ENCODE measurements around the gene COL1A1. TPM values are rescaled to one million over a fixed set of nuclear protein-coding genes. Genes with fewer than 3 reads are reported as not detected.
A peak's percentile ranks its signal among the peaks of the same experiment; 100 is the strongest.

Gene COL1A1
- total and polyA plus RNA-seq, 2 donors from 2014 or later: 9.2 to 142 TPM

DNA sequence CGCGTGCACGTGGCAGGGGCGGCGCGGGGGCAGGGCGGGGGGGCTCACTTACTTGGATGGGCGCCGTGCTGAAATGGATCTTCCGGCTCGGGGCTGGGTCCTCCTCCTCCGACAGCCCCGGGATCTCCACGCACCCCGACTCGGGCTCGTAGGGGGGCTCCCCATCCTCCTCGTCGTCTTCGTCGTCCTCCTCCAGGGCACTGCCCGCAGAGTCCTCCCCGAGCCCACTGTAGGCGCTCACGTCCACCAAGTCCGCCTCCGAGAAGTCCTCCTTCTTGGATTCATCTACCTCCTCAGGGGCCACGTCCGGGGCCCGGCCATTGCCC is 52.4 kb downstream of the COL1A1 start:
- Histone ChIP-seq H3K9ac (ENCODE audit: low read length in 3 of 3) (peak overlapping the region in 2 of 3 donors; percentile 51 to 69), H3K4me1 (ENCODE audit: control insufficient read depth in 2 of 3, insufficient read depth in 2 of 3, low read depth in 1 of 3, low read length in 3 of 3) (peaks cover 0 to 50% (median 34%) of the 10 kb centered on the region in 3 donors), H3K4me3 (ENCODE audit: low read length in 3 of 3) (peak overlapping the region; percentile 20 to 62 (median 57)), H3K36me3 (ENCODE audit: control insufficient read depth in 2 of 3, insufficient read depth in 3 of 3, low read length in 3 of 3) (peaks cover 0 to 9% (median 7%) of the 10 kb centered on the region in 3 donors), H3K27ac (ENCODE audit: low read depth in 2 of 2, low read length in 2 of 2) (peak overlapping the region; percentile 83 to 88), H3K27me3 (ENCODE audit: control insufficient read depth, insufficient read depth, low read length) (no peaks in the 10 kb centered on the region), H3K9me3 (ENCODE audit: control insufficient read depth in 2 of 3, insufficient read depth in 1 of 3, low read length in 3 of 3) (no peaks in the 10 kb centered on the region)
- intact Hi-C loops (cut with DNase I): no loop called here
- TF ChIP-seq, protein P1, sequence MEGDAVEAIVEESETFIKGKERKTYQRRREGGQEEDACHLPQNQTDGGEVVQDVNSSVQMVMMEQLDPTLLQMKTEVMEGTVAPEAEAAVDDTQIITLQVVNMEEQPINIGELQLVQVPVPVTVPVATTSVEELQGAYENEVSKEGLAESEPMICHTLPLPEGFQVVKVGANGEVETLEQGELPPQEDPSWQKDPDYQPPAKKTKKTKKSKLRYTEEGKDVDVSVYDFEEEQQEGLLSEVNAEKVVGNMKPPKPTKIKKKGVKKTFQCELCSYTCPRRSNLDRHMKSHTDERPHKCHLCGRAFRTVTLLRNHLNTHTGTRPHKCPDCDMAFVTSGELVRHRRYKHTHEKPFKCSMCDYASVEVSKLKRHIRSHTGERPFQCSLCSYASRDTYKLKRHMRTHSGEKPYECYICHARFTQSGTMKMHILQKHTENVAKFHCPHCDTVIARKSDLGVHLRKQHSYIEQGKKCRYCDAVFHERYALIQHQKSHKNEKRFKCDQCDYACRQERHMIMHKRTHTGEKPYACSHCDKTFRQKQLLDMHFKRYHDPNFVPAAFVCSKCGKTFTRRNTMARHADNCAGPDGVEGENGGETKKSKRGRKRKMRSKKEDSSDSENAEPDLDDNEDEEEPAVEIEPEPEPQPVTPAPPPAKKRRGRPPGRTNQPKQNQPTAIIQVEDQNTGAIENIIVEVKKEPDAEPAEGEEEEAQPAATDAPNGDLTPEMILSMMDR (IDR thresholded peaks at IDR 0.05; ENCODE audit: borderline replicate concordance, extremely low read depth, insufficient read depth): no peak
- no peak for FAIRE-seq
- DNase-seq: no peak

DNA sequence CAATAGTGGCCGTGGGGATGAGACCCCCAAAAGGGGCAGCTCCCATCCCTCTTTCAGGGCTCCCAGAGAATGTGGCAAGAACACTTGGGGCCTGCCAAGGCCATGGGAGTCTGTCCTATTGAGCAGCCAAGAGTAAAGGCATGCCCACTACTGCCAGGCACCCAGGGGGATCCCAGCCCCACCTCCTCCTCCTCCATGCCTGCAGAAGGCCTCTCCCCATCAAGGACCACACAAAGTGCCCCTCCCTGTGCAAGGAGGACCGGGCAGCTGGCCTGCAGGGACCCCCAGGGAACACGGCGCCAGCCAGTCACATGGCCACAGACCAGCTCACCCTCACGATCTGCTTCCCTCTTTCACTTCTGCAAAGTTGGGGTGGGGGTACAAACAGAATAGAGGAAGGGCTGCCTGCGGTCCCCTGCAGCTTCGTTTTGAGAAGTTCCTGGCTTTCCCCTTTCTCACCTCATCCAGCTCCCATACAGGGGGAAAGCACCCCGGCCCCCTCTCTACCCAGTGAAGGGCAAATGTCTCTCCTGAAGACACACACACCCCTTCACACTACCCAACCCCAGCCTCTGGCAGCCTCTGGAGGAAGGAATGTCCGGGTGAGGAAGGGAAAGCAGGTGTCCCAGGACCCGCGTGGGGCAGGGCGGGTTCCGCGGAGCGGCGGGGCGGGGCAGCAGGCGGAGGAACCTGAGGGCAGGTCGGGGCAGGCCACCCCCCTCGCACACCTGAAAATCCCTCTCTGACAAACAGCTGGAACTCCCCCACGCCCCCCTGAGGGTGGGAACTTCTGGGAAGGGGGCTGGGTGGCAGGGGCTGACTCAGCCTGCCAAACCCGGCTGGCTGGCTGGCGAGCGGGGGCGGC is 53.0 kb downstream of the COL1A1 start:
- intact Hi-C loops (cut with DNase I): no loop called here
- peaks cover 0 to 50% (median 32%) of the 10 kb centered on the region in 3 donors for H3K4me1 ChIP-seq (ENCODE audit: control insufficient read depth in 2 of 3, insufficient read depth in 2 of 3, low read depth in 1 of 3, low read length in 3 of 3)
- DNase-seq (peak; percentile 46 to 96 (median 73)), FAIRE-seq (no peak)
- H3K27ac ChIP-seq (ENCODE audit: low read depth in 2 of 2, low read length in 2 of 2): peak overlapping the region; percentile 77 to 83
- peak overlapping the region in 2 of 3 donors; percentile 15 to 85 for H3K9ac ChIP-seq (ENCODE audit: low read length in 3 of 3)
- no peaks in the 10 kb centered on the region for H3K9me3 ChIP-seq (ENCODE audit: control insufficient read depth in 2 of 3, insufficient read depth in 1 of 3, low read length in 3 of 3)
- TF ChIP-seq, protein P1 (IDR thresholded peaks at IDR 0.05; ENCODE audit: borderline replicate concordance, extremely low read depth, insufficient read depth): peak; percentile 24
- no peaks in the 10 kb centered on the region for H3K27me3 ChIP-seq (ENCODE audit: control insufficient read depth, insufficient read depth, low read length)
- H3K4me3 ChIP-seq (ENCODE audit: low read length in 3 of 3): peak overlapping the region; percentile 36 to 69 (median 68)
- peaks cover 0 to 13% (median 7%) of the 10 kb centered on the region in 3 donors for H3K36me3 ChIP-seq (ENCODE audit: control insufficient read depth in 2 of 3, insufficient read depth in 3 of 3, low read length in 3 of 3)

DNA sequence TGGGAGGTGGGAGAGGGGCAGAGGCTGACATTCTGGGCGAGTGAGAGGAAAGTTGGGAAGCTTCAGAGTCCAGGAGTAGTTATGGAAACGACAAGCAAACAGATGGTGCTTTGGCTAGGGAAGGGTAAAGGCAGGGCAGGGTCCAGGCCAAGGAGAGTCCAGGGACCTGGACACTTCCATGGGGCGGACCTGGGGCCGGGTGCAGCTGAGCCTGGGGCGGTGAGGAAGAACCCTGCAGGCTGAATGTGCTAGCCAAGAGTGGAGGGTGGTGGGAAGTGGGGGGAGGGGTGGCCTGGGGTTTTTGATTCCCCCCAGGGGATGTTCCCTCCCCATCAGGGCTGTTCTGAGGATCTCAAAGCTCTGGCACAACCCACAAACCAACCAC is 53.6 kb downstream of the COL1A1 start:
- peak overlapping the region in 2 of 3 donors; percentile 37 to 85 for H3K9ac ChIP-seq (ENCODE audit: low read length in 3 of 3)
- DNase-seq: peak in 3 of 5 donors; percentile 47 to 77 (median 57)
- no peaks in the 10 kb centered on the region for H3K9me3 ChIP-seq (ENCODE audit: control insufficient read depth in 2 of 3, insufficient read depth in 1 of 3, low read length in 3 of 3)
- TF ChIP-seq, protein P1 (IDR thresholded peaks at IDR 0.05; ENCODE audit: borderline replicate concordance, extremely low read depth, insufficient read depth): no peak
- no peaks in the 10 kb centered on the region for H3K27me3 ChIP-seq (ENCODE audit: control insufficient read depth, insufficient read depth, low read length)
- H3K4me1 ChIP-seq (ENCODE audit: control insufficient read depth in 2 of 3, insufficient read depth in 2 of 3, low read depth in 1 of 3, low read length in 3 of 3): peaks cover 0 to 50% (median 32%) of the 10 kb centered on the region in 3 donors
- H3K4me3 ChIP-seq (ENCODE audit: low read length in 3 of 3): peak overlapping the region; percentile 36 to 69 (median 68)
- FAIRE-seq: no peak
- intact Hi-C loops (cut with DNase I): no loop called here
- H3K27ac ChIP-seq (ENCODE audit: low read depth in 2 of 2, low read length in 2 of 2): peak overlapping the region; percentile 77 to 83
- H3K36me3 ChIP-seq (ENCODE audit: control insufficient read depth in 2 of 3, insufficient read depth in 3 of 3, low read length in 3 of 3): peaks cover 0 to 19% (median 9%) of the 10 kb centered on the region in 3 donors
